Small intestine (tissue), 7 donors: ENCODE measurements around the gene FES. TPM values are rescaled to one million over a fixed set of nuclear protein-coding genes. Genes with fewer than 3 reads are reported as not detected.
"Not testable (repeated sequence)": the region's sequence is repeated elsewhere in the genome, so short reads cannot be mapped to it uniquely, and the experiment has no call there.

Source experiments
- DNase-seq, 2 donors: peaks; one replicate each; pipeline versions ENCODE4 v3.0.0 to v3.0.0-alpha.2; 2013
- FAIRE-seq: peaks from 2 replicates; lab custom pipeline; 2012; peaks lifted over from hg19 to GRCh38; lab: Jason Lieb, UNC
- H3K27ac ChIP-seq, 3 donors: one replicate each; pipeline ENCODE4 v1.5.1; 2013; ENCODE audit warnings: low read length in 2 of 3, mild to moderate bottlenecking in 2 of 3, control low read depth in 1 of 3, inconsistent platforms in 1 of 3, low read depth in 1 of 3, moderate library complexity in 1 of 3
- H3K27me3 ChIP-seq, 3 donors: one replicate each; pipeline ENCODE4 v1.6.1; 2013; ENCODE audit warnings: low read length in 3 of 3, inconsistent platforms in 1 of 3; ENCODE audit not compliant: control insufficient read depth in 3 of 3, insufficient read depth in 3 of 3
- H3K36me3 ChIP-seq, 3 donors: one replicate each; pipeline ENCODE4 v1.6.1; 2013; ENCODE audit warnings: low read length in 3 of 3, inconsistent platforms in 1 of 3, low read depth in 1 of 3, mild to moderate bottlenecking in 1 of 3, moderate library complexity in 1 of 3; ENCODE audit not compliant: control insufficient read depth in 3 of 3, insufficient read depth in 2 of 3
- H3K4me1 ChIP-seq, 3 donors: one replicate each; pipeline ENCODE4 v1.6.1; 2013; ENCODE audit warnings: low read length in 2 of 3, inconsistent platforms in 1 of 3, low read depth in 1 of 3, mild to moderate bottlenecking in 1 of 3, moderate library complexity in 1 of 3; ENCODE audit not compliant: control insufficient read depth in 3 of 3, insufficient read depth in 2 of 3
- H3K4me3 ChIP-seq, 3 donors: one replicate each; pipeline ENCODE4 v1.5.1; 2013; ENCODE audit warnings: low read length in 3 of 3, control low read depth in 1 of 3, inconsistent platforms in 1 of 3, low read depth in 1 of 3, mild to moderate bottlenecking in 1 of 3, moderate library complexity in 1 of 3
- H3K9me3 ChIP-seq, 2 donors: one replicate each; pipeline ENCODE4 v1.6.1; 2013; ENCODE audit warnings: low read depth in 1 of 2, low read length in 1 of 2; ENCODE audit not compliant: control insufficient read depth in 2 of 2, insufficient read depth in 1 of 2
- WGBS, 3 donors: extraction: QIAGEN DNeasy Blood & Tissue Kit; methylation state at CpG; one replicate each; pipeline ENCODE4 v1.1.7; 2013; 5-methylcytosine and 5-hydroxymethylcytosine counted together
- polyA plus RNA-seq, 4 donors: library from polyadenylated mRNA; stranded (reverse) in 3 of 4; unstranded in 1 of 4; fragments of 200-250 nt in 3 of 4; fragments of 120-200 nt in 1 of 4; gene quantifications; one replicate each; pipeline versions ENCODE4 v1.2.1 to v1.2.3, GENCODE V29; 2013
- donor health status: healthy with polysubstance abuse.
- donor health status: control.
- donor health status: control.
- donor health status: Bipolar disorder and iron deficiency.
- donor health status: healthy.

Gene FES
- polyA plus RNA-seq, 4 donors = 0.89 to 18.4 (median 10.9) TPM

DNA sequence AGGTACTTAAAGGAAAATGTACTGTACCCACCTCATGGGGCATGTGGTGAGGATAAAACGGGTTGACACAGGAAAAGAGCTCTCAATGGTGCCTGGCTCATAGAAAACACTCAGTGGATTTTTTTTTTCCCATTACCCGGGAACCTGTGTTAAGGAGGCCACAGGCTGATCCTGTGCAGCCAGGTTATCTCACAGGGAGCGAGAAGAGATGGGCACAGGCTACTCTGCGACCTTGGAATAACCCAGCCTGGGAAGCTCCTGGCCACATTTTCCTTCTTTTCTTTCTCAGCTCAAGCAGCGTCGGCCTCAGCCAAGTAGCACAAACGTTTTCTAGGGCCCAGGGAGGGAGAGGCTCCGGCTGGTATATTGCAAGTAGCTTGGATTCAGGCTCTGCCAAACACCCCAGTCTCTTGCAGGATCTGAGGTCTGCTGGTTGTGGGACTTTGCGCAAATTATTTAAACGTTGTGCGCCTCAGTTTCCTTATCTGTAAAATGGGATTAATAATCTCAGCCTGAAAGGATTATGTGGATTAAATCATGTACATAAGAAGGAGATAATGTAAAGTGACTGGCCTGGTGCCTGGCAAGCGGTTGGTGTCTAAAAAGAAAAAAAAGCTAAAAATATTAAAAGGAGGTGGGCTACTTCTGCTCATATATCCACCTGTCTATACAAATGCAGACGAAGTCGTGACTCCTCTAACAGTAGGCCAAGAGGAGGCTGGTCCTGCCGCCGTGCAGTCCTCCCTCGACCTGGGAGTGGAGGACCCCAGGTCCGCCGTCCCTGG, 13.8 kb upstream of the FES start:
- peak overlapping the region; percentile 76 to 97 (median 82) for H3K4me3 ChIP-seq
- H3K27ac ChIP-seq = peak overlapping the region; percentile 85 to 96 (median 89)
- DNase-seq (peak in 1 of 2 donors; percentile 53), FAIRE-seq (no peak)
- no peaks in the 10 kb centered on the region for H3K9me3 ChIP-seq
- 23 to 27% (median 26%) methylated on average over 17 to 19 of the region's 19 CpGs for WGBS, 3 donors
- H3K36me3 ChIP-seq = peaks cover 1 to 17% (median 2%) of the 10 kb centered on the region in 3 donors
- H3K4me1 ChIP-seq = peaks cover 3 to 51% (median 17%) of the 10 kb centered on the region in 3 donors
- H3K27me3 ChIP-seq = no peaks in the 10 kb centered on the region

DNA sequence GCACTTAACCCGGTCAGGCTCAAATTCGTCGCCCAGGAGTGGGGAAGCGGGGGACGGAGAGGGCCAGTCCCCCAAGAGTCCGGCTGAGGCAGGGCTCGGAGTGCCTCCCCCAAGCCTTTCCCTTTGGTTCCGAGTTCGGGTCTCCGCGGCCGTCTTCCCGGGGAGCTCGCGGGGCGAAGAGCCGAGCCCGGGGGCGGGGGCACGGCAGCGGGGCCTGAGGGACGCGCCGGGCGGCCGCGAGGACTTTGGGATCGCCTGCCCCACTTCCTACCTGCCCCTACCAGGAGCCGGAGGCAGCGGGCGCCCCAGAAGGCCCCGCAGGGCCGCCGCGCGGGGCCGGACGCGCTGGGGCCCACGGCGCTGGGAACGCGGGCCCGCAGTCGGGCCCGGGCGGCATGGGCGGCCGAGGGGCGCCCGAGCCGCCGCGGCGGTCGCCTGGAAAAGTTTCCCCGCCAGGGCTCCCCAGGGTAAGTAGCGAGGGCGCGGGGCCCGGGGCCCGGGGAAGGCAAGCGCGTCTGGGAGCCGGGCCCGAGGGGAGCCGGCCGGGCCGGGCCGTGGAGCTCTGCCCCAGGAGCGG, 13.1 kb upstream of the FES start:
- DNase-seq (peak; percentile 41 to 80), FAIRE-seq (no peak)
- WGBS, 3 donors = 1% methylated on average over 29 to 71 of the region's 71 CpGs
- Histone ChIP-seq H3K4me3 (peak overlapping the region; percentile 76 to 97 (median 82)), H3K27me3 (no peaks in the 10 kb centered on the region), H3K27ac (peak overlapping the region; percentile 85 to 96 (median 89)), H3K36me3 (peaks cover 3 to 24% (median 3%) of the 10 kb centered on the region in 3 donors), H3K4me1 (peaks cover 3 to 53% (median 17%) of the 10 kb centered on the region in 3 donors), H3K9me3 (no peaks in the 10 kb centered on the region)

DNA sequence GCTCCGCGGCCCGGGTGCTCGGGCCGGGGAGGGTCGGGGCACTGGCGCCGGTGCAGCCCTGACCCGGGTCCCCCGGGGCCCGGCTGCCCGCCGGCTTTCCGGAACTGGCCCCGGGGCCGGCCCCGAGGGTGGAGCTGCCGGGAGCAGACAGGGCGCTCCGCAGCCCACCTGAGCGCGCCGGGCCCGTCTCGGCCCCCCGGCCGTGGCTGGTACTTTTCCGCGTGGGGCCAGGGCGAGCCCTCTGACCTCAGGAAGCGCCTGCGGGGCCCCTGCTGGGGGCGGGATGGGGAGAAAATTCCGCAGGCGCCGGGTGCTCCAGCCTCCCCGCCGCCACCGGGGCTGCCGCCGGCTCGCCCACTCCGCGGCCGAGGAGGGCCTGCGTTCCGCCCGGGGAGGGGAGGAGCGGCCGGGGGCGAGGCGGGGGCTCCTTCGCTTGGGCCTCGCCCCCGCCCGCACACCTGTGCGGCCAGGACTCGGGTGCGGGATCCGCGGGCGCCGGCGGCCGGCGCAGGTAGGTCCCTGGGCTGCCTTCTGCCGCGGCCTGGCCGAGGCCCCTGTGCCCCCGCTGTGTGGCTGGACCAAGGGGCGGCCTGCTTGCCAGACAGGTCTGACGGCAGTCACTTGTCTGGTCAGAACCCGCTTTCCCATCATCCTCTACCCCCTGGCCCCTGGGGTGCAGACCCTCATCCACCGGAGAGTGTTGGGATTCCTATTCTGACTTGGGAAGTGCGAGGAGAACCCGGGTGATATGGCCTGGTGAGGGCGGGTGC, 12.4 kb upstream of the FES start:
- Histone ChIP-seq H3K27ac (peak overlapping the region; percentile 85 to 96 (median 89)), H3K9me3 (no peaks in the 10 kb centered on the region), H3K4me1 (peaks cover 3 to 53% (median 17%) of the 10 kb centered on the region in 3 donors), H3K4me3 (peak overlapping the region; percentile 76 to 97 (median 82)), H3K27me3 (no peaks in the 10 kb centered on the region), H3K36me3 (peaks cover 8 to 31% (median 10%) of the 10 kb centered on the region in 3 donors)
- DNase-seq (peak; percentile 42 to 60), FAIRE-seq (no peak)
- whole genome bisulfite sequencing, 3 donors = 0 to 1% (median 0%) methylated on average over 19 to 77 of the region's 77 CpGs

DNA sequence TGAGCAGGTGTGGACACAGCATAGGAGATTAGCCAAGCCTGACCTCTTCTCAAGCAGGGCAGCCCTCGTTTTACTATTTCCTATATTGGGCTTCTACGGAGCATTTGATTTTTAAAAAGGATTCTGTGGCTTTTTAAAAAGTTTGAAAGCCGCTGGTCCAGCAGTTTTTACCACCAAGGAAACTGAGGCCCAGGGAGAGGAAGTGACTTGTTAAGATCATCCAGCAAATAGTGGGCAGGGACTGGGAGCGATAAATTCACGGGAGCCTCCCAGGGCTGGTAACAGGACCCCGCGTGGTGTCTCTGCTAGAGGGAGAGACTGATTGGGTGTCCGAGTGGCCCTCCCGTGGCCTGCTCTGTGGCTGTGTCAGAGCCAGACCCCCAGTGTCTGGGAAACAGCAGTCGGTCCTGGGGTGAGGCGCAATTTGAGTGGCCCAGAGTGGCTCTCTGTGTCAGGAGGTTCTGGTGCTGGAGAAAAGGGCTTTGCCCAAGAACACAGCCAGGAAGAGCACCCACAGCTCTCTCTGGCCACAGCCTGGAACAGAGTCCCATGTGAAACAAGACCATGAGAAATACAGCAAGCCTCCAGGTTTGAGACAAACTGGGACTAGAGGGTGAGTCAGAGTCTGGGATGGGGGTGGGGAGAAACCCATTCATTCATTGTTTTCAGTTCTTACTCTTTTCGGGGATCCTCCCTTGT, 11.7 kb upstream of the FES start:
- WGBS, 3 donors = 12 to 20% (median 16%) methylated on average over 12 of the region's 12 CpGs
- Histone ChIP-seq H3K4me1 (peaks cover 3 to 53% (median 17%) of the 10 kb centered on the region in 3 donors), H3K27ac (peak overlapping the region; percentile 70 to 96 (median 89)), H3K36me3 (peaks cover 11 to 38% (median 15%) of the 10 kb centered on the region in 3 donors), H3K9me3 (no peaks in the 10 kb centered on the region), H3K4me3 (peak overlapping the region; percentile 63 to 97 (median 82)), H3K27me3 (no peaks in the 10 kb centered on the region)
- DNase-seq (peak in 1 of 2 donors; percentile 48), FAIRE-seq (no peak)

DNA sequence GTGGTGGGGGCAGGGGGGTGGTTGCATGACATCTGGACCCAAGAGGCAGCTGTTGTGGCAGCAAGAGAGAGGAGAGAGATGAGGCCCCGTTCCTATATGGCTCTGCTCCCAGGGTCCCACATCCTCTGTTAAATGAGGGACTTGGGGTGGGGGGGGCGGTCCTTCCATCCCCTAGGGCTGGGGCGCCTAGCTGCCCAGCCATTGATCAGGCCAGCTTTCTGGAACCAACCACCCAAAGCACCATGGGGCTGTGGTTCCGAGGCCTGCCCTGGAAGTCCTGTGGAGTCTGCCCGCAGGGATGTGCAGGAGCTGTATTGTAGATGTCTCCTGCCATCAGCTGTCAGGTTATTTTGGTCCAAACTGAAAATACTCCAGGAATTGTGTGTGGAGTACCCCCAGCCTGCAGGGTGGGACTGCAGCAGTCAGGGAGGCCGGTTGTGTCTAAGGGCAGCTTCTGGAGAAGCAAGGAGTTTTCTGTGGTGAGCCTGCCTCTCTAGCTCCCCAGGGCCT, 10.8 kb upstream of the FES start:
- WGBS, 3 donors = 65 to 66% (median 65%) methylated on average over 6 of the region's 6 CpGs
- H3K9me3 ChIP-seq = no peaks in the 10 kb centered on the region
- FAIRE-seq = no peak
- no peaks in the 10 kb centered on the region for H3K27me3 ChIP-seq
- peak overlapping the region in 2 of 3 donors; percentile 14 to 70 for H3K27ac ChIP-seq
- H3K4me3 ChIP-seq = peak overlapping the region; percentile 33 to 97 (median 63)
- H3K4me1 ChIP-seq = peaks cover 3 to 46% (median 17%) of the 10 kb centered on the region in 3 donors
- DNase-seq = no peak
- peaks cover 15 to 47% (median 20%) of the 10 kb centered on the region in 3 donors for H3K36me3 ChIP-seq

DNA sequence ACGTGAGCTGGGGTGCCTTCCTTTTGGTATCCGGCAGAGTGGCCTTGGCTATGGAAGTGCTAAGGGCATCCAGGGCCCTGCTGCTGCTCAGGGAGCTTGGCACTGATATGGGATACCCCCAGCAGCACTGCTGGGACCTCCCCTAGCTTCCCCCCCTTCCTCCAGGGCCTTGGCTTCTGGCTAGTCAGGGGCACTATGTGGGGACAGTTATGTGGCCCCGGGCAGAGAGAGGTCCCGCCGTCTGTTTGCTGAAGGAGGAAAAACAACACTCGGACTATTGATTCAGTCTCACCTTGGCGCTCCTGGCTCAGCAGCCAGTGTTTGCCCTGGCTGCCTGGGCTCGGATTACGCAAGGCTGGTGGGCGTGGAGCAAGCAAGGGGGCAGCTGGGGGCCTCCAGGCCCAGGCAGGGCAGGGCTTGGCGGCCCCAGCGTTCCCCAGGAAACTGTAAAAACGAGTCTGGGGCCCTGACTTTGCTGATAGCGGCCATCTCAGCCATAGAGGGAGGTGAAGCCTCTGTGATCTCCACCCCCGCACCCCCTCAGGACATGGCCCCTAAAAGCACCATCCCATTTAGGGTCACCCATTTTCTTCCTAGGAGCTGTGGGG, 10.2 kb upstream of the FES start:
- H3K4me1 ChIP-seq = peaks cover 3 to 41% (median 17%) of the 10 kb centered on the region in 3 donors
- H3K4me3 ChIP-seq = peak overlapping the region in 2 of 3 donors; percentile 63 to 97
- peak overlapping the region in 2 of 3 donors; percentile 14 to 70 for H3K27ac ChIP-seq
- FAIRE-seq = no peak
- peaks cover 20 to 51% (median 21%) of the 10 kb centered on the region in 3 donors for H3K36me3 ChIP-seq
- no peaks in the 10 kb centered on the region for H3K27me3 ChIP-seq
- DNase-seq = peak; percentile 41 to 94
- WGBS, 3 donors = 16 to 48% (median 37%) methylated on average over 15 of the region's 15 CpGs
- H3K9me3 ChIP-seq = no peaks in the 10 kb centered on the region

DNA sequence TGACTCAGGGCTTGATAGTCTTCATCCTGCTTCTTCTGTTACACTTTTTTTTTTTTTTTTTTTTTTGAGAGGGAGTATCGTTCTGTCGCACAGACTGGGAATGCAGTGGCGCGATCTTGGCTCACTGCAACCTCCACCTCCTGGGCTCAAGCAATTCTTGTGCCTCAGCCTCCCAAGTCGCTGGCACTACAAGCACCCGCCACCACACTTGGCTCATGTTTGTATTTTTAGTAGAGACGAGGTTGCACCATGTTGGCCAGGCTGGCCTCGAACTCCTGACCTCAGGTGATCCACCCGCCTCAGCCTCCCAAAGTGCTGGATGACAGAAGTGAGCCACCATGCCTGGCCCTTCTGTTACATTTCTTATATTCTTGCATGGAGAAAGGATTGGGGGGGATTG, 9.3 kb upstream of the FES start:
- peaks cover 25 to 60% (median 26%) of the 10 kb centered on the region in 3 donors for H3K36me3 ChIP-seq
- not testable (repeated sequence) for H3K4me3 ChIP-seq, H3K27ac ChIP-seq, H3K9me3 ChIP-seq, H3K27me3 ChIP-seq, FAIRE-seq, DNase-seq
- 90 to 95% (median 90%) methylated on average over 9 of the region's 9 CpGs for WGBS, 3 donors
- peaks cover 0 to 32% (median 11%) of the 10 kb centered on the region in 3 donors for H3K4me1 ChIP-seq
